Esophagus squamous epithelium (tissue), 5 donors: Measurements from ENCODE around the gene MUC5AC. TPM values are rescaled to one million over a fixed set of nuclear protein-coding genes. Genes with fewer than 3 reads are reported as not detected.
A peak's percentile ranks its signal among the peaks of the same experiment; 100 is the strongest.

Experiments
- DNase-seq: peaks from one replicate; lab custom pipeline; 2025; lab: John Stamatoyannopoulos, UW
- H3K27ac ChIP-seq, 4 donors: fragments of 200-600 bp; sonication (generic); one replicate each; pipeline ENCODE4 v1.5.1; 2016 to 2019; ENCODE audit warnings: mild to moderate bottlenecking in 1 of 4
- H3K27me3 ChIP-seq, 4 donors: fragments of 200-600 bp; sonication (generic); 1 replicate in 3 of 4; 2 replicates in 1 of 4; pipeline versions ENCODE4 v1.5.1 to v1.6.0; 2017 to 2021; ENCODE audit warnings: antibody characterized with exemption in 1 of 4
- H3K36me3 ChIP-seq, 3 donors: fragments of 200-600 bp; sonication (generic); one replicate each; pipeline ENCODE4 v1.5.1; 2016 to 2019
- H3K4me1 ChIP-seq, 3 donors: fragments of 200-600 bp; sonication (generic); one replicate each; pipeline ENCODE4 v1.5.1; 2017 to 2019
- H3K4me3 ChIP-seq, 4 donors: fragments of 200-600 bp; sonication (generic); 1 replicate in 3 of 4; 2 replicates in 1 of 4; pipeline ENCODE4 v1.5.1; 2016 to 2019; ENCODE audit warnings: mild to moderate bottlenecking in 2 of 4, moderate library complexity in 1 of 4
- H3K9me3 ChIP-seq, 3 donors: fragments of 200-600 bp; sonication (generic); one replicate each; pipeline ENCODE4 v1.5.1; 2016 to 2019
- POLR2A ChIP-seq, 4 donors: fragments of 450-650 bp; IDR thresholded peaks; one replicate each; pipeline ENCODE4 v1.6.1; 2017; ENCODE audit warnings: antibody characterized with exemption in 4 of 4, mild to moderate bottlenecking in 4 of 4, moderate library complexity in 3 of 4
- WGBS, 2 donors: methylation state at CpG; one replicate each; pipeline ENCODE4 v1.1.5; 2018; 5-methylcytosine and 5-hydroxymethylcytosine counted together
- intact Hi-C: fragments of 100-400 bp; cut with DNase I; formaldehyde crosslinking; loops from one replicate; pipeline ENCODE4 v1.15.0; 2022
- total RNA-seq, 4 donors: library from RNA; depleted of rRNA; stranded (reverse); fragments of >200 nt; gene quantifications; one replicate each; pipeline ENCODE4 v1.1.0, GENCODE V29; 2016
- TF ChIP-seq, protein P1 (sequence below), 6 experiments: fragments of 450-650 bp in 4 of 6; fragments of 200-600 bp in 2 of 6; sonication (generic) in 2 of 6; IDR thresholded peaks; one replicate each; pipeline ENCODE4 v1.5.1; 2016 to 2019; ENCODE audit warnings: antibody characterized with exemption in 6 of 6, mild to moderate bottlenecking in 4 of 6, moderate library complexity in 4 of 6
- donor health status: DM: yes; HTN: yes; CAD: no.

The MUC5AC gene
- total RNA-seq, 4 donors from 2014 or later, result under 0.01 to 1.5 TPM; not detected in 2

DNA sequence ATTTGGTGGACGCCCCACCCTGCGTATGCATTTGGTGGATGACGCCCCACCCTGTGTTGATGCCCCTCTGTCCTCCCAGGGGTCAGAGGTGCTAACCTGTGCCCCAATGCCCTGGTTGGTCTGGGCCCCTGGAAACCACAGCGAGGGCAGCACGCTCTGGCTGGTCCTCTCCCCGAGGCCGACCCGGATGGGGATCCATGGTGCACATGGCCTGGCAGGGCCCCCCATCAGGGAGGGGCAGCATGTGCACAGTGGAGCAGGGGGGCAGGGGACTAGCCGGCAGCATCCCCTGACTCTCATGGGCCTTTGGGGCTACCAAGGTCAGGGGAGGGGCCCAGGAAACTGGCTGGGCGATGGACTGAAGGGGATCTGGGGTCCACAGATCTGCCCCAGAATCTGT lies 7.6 kb upstream of the MUC5AC start:
- 80 to 100% methylated on average over 2 of the region's 10 CpGs for WGBS, 2 donors
- Histone ChIP-seq H3K9me3 (no peaks in the 10 kb centered on the region), H3K4me1 (peaks cover 0 to 21% (median 0%) of the 10 kb centered on the region in 3 donors), H3K4me3 (no peak overlapping the region), H3K36me3 (no peaks in the 10 kb centered on the region), H3K27ac (no peak overlapping the region), H3K27me3 (peaks cover 0 to 54% (median 0%) of the 10 kb centered on the region in 4 donors)
- no peak for TF ChIP-seq POLR2A (IDR thresholded peaks at IDR 0.05)
- TF ChIP-seq, protein P1, sequence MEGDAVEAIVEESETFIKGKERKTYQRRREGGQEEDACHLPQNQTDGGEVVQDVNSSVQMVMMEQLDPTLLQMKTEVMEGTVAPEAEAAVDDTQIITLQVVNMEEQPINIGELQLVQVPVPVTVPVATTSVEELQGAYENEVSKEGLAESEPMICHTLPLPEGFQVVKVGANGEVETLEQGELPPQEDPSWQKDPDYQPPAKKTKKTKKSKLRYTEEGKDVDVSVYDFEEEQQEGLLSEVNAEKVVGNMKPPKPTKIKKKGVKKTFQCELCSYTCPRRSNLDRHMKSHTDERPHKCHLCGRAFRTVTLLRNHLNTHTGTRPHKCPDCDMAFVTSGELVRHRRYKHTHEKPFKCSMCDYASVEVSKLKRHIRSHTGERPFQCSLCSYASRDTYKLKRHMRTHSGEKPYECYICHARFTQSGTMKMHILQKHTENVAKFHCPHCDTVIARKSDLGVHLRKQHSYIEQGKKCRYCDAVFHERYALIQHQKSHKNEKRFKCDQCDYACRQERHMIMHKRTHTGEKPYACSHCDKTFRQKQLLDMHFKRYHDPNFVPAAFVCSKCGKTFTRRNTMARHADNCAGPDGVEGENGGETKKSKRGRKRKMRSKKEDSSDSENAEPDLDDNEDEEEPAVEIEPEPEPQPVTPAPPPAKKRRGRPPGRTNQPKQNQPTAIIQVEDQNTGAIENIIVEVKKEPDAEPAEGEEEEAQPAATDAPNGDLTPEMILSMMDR (IDR thresholded peaks at IDR 0.05), result no peak
- DNase-seq, result no peak
- intact Hi-C loops, result no loop called here

DNA sequence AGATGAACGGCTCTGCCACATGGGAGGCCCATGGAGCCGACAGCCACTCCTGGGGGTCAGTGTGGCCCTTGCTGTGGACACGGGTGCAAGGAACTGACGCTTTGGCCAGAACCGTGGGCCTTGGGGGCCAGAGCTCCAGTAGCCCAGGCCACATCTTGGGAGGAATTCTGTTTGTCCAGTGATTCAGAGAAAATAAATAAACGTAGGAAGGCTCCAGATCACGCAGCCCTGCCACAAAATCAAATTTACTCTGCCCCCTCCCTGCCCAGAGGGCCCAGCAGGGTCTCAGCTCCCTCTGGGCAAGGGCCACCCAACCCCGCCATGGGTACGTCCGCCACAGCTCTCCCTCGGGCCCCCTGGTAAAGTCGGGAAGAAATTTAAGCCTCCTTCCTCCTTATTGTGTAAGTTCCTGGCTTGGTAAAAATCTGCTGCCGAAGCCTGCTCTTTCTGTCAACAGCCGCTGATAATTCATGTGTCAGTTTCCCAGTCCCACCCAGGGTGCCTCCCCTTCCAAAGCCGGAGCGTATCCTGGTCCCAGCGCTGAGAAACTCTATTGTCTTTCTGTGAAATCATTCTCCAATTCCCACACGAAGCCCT lies 6.9 kb upstream of the MUC5AC start:
- Histone ChIP-seq H3K4me1 (peaks cover 0 to 21% (median 0%) of the 10 kb centered on the region in 3 donors), H3K4me3 (no peak overlapping the region), H3K27me3 (peaks cover 0 to 54% (median 0%) of the 10 kb centered on the region in 4 donors), H3K9me3 (no peaks in the 10 kb centered on the region), H3K36me3 (no peaks in the 10 kb centered on the region), H3K27ac (peak overlapping the region in 2 of 4 donors; percentile 39 to 50)
- TF ChIP-seq, protein P1 (IDR thresholded peaks at IDR 0.05), result no peak
- no peak for TF ChIP-seq POLR2A (IDR thresholded peaks at IDR 0.05)
- 10 to 24% methylated on average over 9 to 17 of the region's 18 CpGs for WGBS, 2 donors
- no peak for DNase-seq
- intact Hi-C loops, result no loop called here

DNA sequence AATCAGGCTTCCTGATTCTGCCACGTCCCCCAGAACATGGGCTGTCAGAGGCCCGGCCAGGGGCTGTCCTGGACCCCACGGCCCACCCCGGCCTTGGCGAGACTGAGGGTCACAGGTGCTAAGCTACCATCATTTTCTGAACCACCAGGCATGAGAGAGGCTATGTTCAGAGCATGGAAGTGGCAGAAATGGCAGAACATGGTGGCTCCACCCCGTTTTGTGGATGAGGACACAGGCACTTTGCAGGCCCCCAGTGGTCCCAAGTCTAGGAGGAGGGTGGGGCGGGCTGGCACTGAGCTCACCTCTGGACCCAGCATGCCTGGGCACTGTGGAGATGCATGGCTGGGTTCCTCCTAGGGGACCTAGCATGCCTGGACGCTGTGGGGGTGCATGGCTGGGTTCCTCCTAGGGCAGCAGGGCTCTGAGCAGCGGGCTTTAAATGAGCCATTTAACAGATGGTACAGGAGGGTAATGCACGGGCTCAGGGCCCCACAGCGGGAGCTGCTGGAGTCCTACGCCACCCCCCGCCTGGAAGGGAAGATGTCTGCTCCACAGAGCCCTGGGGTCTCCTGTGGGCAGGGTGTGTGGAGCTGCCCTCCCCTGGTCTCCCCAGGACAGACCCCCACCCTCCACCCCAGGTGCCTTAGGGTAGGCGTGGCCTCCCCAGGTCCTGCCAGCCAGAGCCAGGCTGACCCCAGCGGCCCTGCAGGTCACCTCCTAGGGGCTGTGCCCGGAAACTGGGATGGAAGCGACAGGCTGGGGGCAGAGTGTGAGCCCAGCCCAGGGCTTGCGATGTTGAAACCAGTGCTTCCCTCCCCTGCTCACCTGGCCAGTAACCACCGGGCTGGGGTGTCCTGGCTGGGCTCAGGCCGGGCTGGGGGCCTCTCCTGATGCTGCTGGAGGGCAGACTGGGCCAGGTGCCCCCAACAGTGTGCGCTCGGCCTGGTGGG lies 6.1 kb upstream of the MUC5AC start:
- no peak overlapping the region for H3K27ac ChIP-seq
- 70% methylated on average over 2 of the region's 22 CpGs; no CpG with 5 or more reads in 1 of the 2 donors for WGBS, 2 donors

DNA sequence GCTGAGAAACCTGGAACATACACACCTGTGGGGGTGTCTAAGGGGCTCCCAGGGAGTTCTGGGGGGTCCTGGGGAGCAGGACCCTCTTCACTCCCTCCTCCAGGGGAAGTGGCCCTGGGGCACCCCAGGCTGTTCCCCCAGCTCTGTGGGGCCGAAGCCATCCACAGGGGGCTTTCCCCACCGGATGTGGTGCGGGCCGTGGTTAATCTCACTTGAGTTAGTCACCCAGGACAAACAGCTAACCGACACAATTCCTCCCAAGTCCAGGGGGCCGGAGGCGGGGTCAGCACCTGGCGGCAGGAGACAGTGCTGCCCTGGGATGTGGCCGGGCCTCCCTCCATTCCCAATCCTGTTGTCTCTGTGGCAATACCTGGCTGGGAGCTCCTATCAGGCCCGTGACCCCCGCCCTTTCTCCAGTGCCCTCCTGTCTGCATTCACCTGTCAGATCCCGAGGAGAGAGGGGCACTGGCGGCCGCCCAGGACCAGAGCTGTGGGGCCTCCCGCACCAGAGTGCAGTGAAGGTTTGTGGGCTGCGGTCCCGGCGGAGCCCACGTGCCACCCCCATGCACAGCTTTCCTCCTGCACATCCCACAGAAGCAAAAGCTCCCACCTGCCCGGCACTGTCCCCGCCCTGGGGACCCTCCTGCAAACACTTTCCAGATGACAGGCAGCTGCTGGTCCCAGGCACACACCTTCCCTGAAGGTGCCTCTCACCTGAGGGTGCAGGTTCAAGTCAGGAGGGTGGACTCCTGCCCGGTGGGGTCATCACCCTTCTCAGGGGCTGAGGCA lies 5.2 kb upstream of the MUC5AC start:
- no peak for TF ChIP-seq POLR2A (IDR thresholded peaks at IDR 0.05)
- TF ChIP-seq, protein P1 (IDR thresholded peaks at IDR 0.05), result no peak
- WGBS, 2 donors, result 20% methylated on average over 1 of the region's 22 CpGs; no CpG with 5 or more reads in 1 of the 2 donors
- Histone ChIP-seq H3K27me3 (peaks cover 0 to 57% (median 0%) of the 10 kb centered on the region in 4 donors), H3K27ac (no peak overlapping the region), H3K9me3 (no peaks in the 10 kb centered on the region), H3K4me1 (peaks cover 0 to 21% (median 0%) of the 10 kb centered on the region in 3 donors), H3K36me3 (no peaks in the 10 kb centered on the region), H3K4me3 (no peak overlapping the region)
- no peak for DNase-seq
- intact Hi-C loops, result no loop called here

More for the DNA sequence above, 6.1 kb upstream of the MUC5AC start:
- H3K27me3 ChIP-seq, result peaks cover 0 to 50% (median 0%) of the 10 kb centered on the region in 4 donors
- TF ChIP-seq, protein P1 (IDR thresholded peaks at IDR 0.05), result no peak
- no peak for TF ChIP-seq POLR2A (IDR thresholded peaks at IDR 0.05)
- H3K36me3 ChIP-seq, result no peaks in the 10 kb centered on the region
- peaks cover 0 to 21% (median 0%) of the 10 kb centered on the region in 3 donors for H3K4me1 ChIP-seq
- intact Hi-C loops, result no loop called here
- H3K9me3 ChIP-seq, result no peaks in the 10 kb centered on the region
- H3K4me3 ChIP-seq, result no peak overlapping the region
- no peak for DNase-seq
